ENCODE data around the gene AIPL1.

DNA sequence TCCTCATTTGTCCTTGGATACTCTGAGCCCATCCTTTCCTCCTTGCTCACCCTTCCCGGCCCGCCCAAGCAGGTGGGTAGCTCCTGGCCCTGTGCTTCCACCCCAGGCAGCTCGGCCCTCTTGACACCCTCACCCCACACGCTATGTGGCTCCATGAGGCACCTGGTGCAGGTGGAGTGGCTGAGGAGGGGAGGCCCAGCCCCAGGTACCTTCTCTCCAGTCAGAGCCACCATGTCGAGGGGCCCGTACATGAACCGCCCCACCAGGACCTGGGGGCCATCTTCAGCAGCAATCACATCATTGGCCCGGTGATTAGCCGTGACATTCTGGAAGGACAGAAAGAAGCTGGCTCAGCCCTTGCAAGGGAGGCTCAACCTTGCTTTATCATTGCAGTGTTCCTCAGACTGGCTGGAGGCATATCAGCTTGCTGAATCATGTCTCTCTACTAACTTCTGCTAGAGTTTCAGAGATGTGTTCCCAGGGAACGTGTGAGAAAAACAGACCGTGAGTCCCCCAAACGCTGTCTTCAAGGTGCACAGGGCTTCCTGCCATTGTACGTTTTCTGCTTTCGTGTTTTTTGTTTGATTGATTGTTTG lies 29.6 kb upstream of the AIPL1 start:
- TF ChIP-seq CTCF (IDR thresholded peaks at IDR 0.05; ENCODE audit: extremely low read depth in 1 of 2, insufficient read depth in 1 of 2, low read depth in 1 of 2, low read length in 2 of 2) (no peak), POLR2AphosphoS5 (IDR thresholded peaks at IDR 0.05; ENCODE audit: insufficient read depth, low read depth, low read length) (no peak), EZH2 (IDR thresholded peaks at IDR 0.05; ENCODE audit: borderline replicate concordance, low read depth, low read length, severe bottlenecking) (no peak), MYC (IDR thresholded peaks at IDR 0.05; ENCODE audit: low read depth, low read length) (no peak), POLR2A (IDR thresholded peaks at IDR 0.05; ENCODE audit: low read depth, low read length) (no peak), FOS (IDR thresholded peaks at IDR 0.05; ENCODE audit: borderline replicate concordance, insufficient read depth, low read length) (no peak)

Measured in endothelial cell of umbilical vein (primary cell).